ENCODE results near the gene RANGAP1.

- TF ChIP-seq, protein P1, sequence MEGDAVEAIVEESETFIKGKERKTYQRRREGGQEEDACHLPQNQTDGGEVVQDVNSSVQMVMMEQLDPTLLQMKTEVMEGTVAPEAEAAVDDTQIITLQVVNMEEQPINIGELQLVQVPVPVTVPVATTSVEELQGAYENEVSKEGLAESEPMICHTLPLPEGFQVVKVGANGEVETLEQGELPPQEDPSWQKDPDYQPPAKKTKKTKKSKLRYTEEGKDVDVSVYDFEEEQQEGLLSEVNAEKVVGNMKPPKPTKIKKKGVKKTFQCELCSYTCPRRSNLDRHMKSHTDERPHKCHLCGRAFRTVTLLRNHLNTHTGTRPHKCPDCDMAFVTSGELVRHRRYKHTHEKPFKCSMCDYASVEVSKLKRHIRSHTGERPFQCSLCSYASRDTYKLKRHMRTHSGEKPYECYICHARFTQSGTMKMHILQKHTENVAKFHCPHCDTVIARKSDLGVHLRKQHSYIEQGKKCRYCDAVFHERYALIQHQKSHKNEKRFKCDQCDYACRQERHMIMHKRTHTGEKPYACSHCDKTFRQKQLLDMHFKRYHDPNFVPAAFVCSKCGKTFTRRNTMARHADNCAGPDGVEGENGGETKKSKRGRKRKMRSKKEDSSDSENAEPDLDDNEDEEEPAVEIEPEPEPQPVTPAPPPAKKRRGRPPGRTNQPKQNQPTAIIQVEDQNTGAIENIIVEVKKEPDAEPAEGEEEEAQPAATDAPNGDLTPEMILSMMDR (IDR thresholded peaks at IDR 0.05; ENCODE audit: low read depth, low read length), result no peak
- TF ChIP-seq EZH2phosphoT487 (IDR thresholded peaks at IDR 0.05; ENCODE audit: low read depth), result no peak
Observed at GRCh38 chr22:41263704-41264103, 22.3 kb downstream of the RANGAP1 start.

All from OCI-LY3 (cell line).